ENCODE measurements around the gene KRT24. TPM values are rescaled to one million over a fixed set of nuclear protein-coding genes. Genes with fewer than 3 reads are reported as not detected.

The KRT24 gene
- total RNA-seq, 2 donors from 2014 or later = not detected

DNA sequence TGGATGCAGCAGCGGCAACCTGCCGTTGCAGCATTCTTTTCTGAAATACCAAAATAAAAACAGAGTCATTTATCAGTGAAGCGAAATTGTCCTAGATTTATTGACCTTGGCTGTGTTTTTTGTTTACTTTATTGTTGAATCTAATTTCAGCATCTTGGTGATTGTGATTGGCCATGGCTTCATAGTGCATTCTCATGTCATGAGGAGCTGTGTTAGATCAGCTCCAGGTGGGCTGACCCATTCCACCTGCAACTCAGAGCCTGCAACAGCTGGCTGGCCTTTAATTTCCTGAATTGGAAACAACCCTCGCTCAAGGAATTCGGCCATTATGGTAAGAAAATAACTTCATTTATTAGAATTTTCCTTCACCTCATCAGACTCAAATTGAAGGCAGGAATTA, 16.4 kb downstream of the KRT24 start:
- Histone ChIP-seq H3K36me3 (ENCODE audit: control insufficient read depth, insufficient read depth, low read length) (no peaks in the 10 kb centered on the region), H3K27ac (ENCODE audit: low read depth, low read length) (no peak overlapping the region), H3K27me3 (ENCODE audit: control insufficient read depth, insufficient read depth, low read length, poor library complexity, severe bottlenecking) (no peaks in the 10 kb centered on the region), H3K9me3 (ENCODE audit: control insufficient read depth, low read length) (no peaks in the 10 kb centered on the region), H3K9ac (ENCODE audit: extremely low read depth, low read length, poor library complexity, severe bottlenecking) (no peak overlapping the region), H3K4me1 (ENCODE audit: control insufficient read depth, insufficient read depth, low read length) (no peaks in the 10 kb centered on the region), H3K4me3 (ENCODE audit: low read length) (no peak overlapping the region)
- H3K27me3 Mint-ChIP-seq (ENCODE audit: insufficient read depth) = peaks cover 2% of the 10 kb centered on the region
- no peaks in the 10 kb centered on the region for H3K36me3 Mint-ChIP-seq (ENCODE audit: low read depth)
- H3K4me3 Mint-ChIP-seq = no peak overlapping the region
- WGBS, 2 experiments (ENCODE audit: insufficient coverage in 1 of 2, insufficient read length in 1 of 2) = 90 to 92% methylated on average over 3 to 5 of the region's 5 CpGs
- H3K4me1 Mint-ChIP-seq = no peaks in the 10 kb centered on the region
- TF ChIP-seq, protein P1, sequence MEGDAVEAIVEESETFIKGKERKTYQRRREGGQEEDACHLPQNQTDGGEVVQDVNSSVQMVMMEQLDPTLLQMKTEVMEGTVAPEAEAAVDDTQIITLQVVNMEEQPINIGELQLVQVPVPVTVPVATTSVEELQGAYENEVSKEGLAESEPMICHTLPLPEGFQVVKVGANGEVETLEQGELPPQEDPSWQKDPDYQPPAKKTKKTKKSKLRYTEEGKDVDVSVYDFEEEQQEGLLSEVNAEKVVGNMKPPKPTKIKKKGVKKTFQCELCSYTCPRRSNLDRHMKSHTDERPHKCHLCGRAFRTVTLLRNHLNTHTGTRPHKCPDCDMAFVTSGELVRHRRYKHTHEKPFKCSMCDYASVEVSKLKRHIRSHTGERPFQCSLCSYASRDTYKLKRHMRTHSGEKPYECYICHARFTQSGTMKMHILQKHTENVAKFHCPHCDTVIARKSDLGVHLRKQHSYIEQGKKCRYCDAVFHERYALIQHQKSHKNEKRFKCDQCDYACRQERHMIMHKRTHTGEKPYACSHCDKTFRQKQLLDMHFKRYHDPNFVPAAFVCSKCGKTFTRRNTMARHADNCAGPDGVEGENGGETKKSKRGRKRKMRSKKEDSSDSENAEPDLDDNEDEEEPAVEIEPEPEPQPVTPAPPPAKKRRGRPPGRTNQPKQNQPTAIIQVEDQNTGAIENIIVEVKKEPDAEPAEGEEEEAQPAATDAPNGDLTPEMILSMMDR (conservative IDR thresholded peaks at IDR 0.05) = no peak
- no peak for DNase-seq
- H3K27ac Mint-ChIP-seq = no peak overlapping the region
- no peaks in the 10 kb centered on the region for H3K9me3 Mint-ChIP-seq

DNA sequence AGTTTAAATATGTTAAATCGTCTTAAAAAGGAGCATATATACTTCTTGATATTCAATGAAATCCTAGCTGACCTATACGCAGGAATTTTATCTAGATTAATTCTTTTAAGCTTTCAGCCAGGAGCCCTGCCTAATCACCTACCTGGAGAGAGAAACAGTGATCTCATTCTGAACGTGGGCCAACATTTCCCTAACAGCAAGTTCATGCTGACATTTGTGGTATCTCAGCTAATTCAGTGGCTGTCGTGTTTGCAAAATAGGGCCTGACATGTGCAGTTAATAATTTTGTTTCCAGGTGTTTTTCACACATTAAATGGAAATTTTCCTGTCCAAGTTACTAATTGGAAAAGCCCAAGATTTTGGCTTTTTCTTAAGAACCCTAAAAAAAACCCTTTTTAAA, 17.4 kb downstream of the KRT24 start:
- Histone ChIP-seq H3K27ac (ENCODE audit: low read depth, low read length) (no peak overlapping the region), H3K4me1 (ENCODE audit: control insufficient read depth, insufficient read depth, low read length) (no peaks in the 10 kb centered on the region), H3K36me3 (ENCODE audit: control insufficient read depth, insufficient read depth, low read length) (no peaks in the 10 kb centered on the region), H3K4me3 (ENCODE audit: low read length) (no peak overlapping the region), H3K9ac (ENCODE audit: extremely low read depth, low read length, poor library complexity, severe bottlenecking) (no peak overlapping the region), H3K27me3 (ENCODE audit: control insufficient read depth, insufficient read depth, low read length, poor library complexity, severe bottlenecking) (no peaks in the 10 kb centered on the region), H3K9me3 (ENCODE audit: control insufficient read depth, low read length) (no peaks in the 10 kb centered on the region)
- no peaks in the 10 kb centered on the region for H3K36me3 Mint-ChIP-seq (ENCODE audit: low read depth)
- 88 to 93% methylated on average over 4 of the region's 4 CpGs for WGBS, 2 experiments (ENCODE audit: insufficient coverage in 1 of 2, insufficient read length in 1 of 2)
- no peak overlapping the region for H3K27ac Mint-ChIP-seq
- DNase-seq = no peak
- H3K4me1 Mint-ChIP-seq = no peaks in the 10 kb centered on the region
- no peaks in the 10 kb centered on the region for H3K9me3 Mint-ChIP-seq
- no peak overlapping the region for H3K4me3 Mint-ChIP-seq
- TF ChIP-seq, protein P1 (conservative IDR thresholded peaks at IDR 0.05) = no peak
- H3K27me3 Mint-ChIP-seq (ENCODE audit: insufficient read depth) = peaks cover 5% of the 10 kb centered on the region

GRCh38 chr17:40680998-40681397, 22.6 kb downstream of the KRT24 start:
- Histone ChIP-seq H3K27me3 (ENCODE audit: control insufficient read depth, insufficient read depth, low read length, poor library complexity, severe bottlenecking) (no peaks in the 10 kb centered on the region), H3K4me1 (ENCODE audit: control insufficient read depth, insufficient read depth, low read length) (no peaks in the 10 kb centered on the region)

More at GRCh38 chr17:40680998-40681397, 22.6 kb downstream of the KRT24 start:
- Histone ChIP-seq H3K9ac (ENCODE audit: extremely low read depth, low read length, poor library complexity, severe bottlenecking) (no peak overlapping the region), H3K36me3 (ENCODE audit: control insufficient read depth, insufficient read depth, low read length) (no peaks in the 10 kb centered on the region), H3K4me3 (ENCODE audit: low read length) (no peak overlapping the region), H3K27ac (ENCODE audit: low read depth, low read length) (no peak overlapping the region), H3K9me3 (ENCODE audit: control insufficient read depth, low read length) (no peaks in the 10 kb centered on the region)
- no peak for DNase-seq
- Mint-ChIP-seq H3K4me1 (no peaks in the 10 kb centered on the region), H3K9me3 (no peaks in the 10 kb centered on the region), H3K27ac (no peak overlapping the region), H3K36me3 (ENCODE audit: low read depth) (no peaks in the 10 kb centered on the region), H3K4me3 (no peak overlapping the region), H3K27me3 (ENCODE audit: insufficient read depth) (peaks cover 7% of the 10 kb centered on the region)
- TF ChIP-seq, protein P1 (conservative IDR thresholded peaks at IDR 0.05) = no peak

Data from endodermal cell (in vitro differentiated cells).